Epithelial cell of proximal tubule (primary cell): ENCODE data around the gene OTOGL. TPM values are rescaled to one million over a fixed set of nuclear protein-coding genes. Genes with fewer than 3 reads are reported as not detected.

Experiments
- DNase-seq: peaks from one replicate; pipeline ENCODE4 v3.0.0-alpha.2; 2011; ENCODE audit warnings: low read depth
- H3K4me3 ChIP-seq: 2 replicates; pipeline ENCODE4 v1.5.1; 2011; ENCODE audit warnings: low read depth, mild to moderate bottlenecking, low read length
- CTCF ChIP-seq: conservative IDR thresholded peaks from 2 replicates; pipeline ENCODE4 v1.5.1; 2012; ENCODE audit warnings: low read depth, mild to moderate bottlenecking, low read length
- total RNA-seq: library from RNA; depleted of rRNA; stranded (reverse); fragments of >200 nt; gene quantifications from 2 replicates; pipeline ENCODE4 v1.2.3, GENCODE V29; 2015

The OTOGL gene
- total RNA-seq, 1 donor from 2014 or later: not detected

GRCh38 chr12:80192087-80192486 lies 92.8 kb downstream of the OTOGL start:
- no peak for TF ChIP-seq CTCF
- DNase-seq: no peak
- no peak overlapping the region for H3K4me3 ChIP-seq

- TF ChIP-seq CTCF: no peak
- no peak overlapping the region for H3K4me3 ChIP-seq
- no peak for DNase-seq
Measured at GRCh38 chr12:80193865-80194264, 94.5 kb downstream of the OTOGL start.

- TF ChIP-seq CTCF: peak; percentile 94
- no peak overlapping the region for H3K4me3 ChIP-seq
- DNase-seq: no peak
Measured at GRCh38 chr12:80195074-80195726, 95.9 kb downstream of the OTOGL start.

- no peak for DNase-seq
- no peak for TF ChIP-seq CTCF
- H3K4me3 ChIP-seq: no peak overlapping the region
Measured at GRCh38 chr12:80195737-80196136, 96.4 kb downstream of the OTOGL start.

- TF ChIP-seq CTCF: no peak
- no peak overlapping the region for H3K4me3 ChIP-seq
- DNase-seq: no peak
Measured at GRCh38 chr12:80196419-80196818, 97.1 kb downstream of the OTOGL start.

- H3K4me3 ChIP-seq: no peak overlapping the region
- DNase-seq: no peak
- TF ChIP-seq CTCF: no peak
Measured at GRCh38 chr12:80198782-80199337, 99.5 kb downstream of the OTOGL start.

- no peak overlapping the region for H3K4me3 ChIP-seq
- TF ChIP-seq CTCF: no peak
- no peak for DNase-seq
Measured at GRCh38 chr12:80199931-80200330, 100.6 kb downstream of the OTOGL start.
